ENCODE data around the gene BZW1.
"Not testable (repeated sequence)": the region's sequence is repeated elsewhere in the genome, so short reads cannot be mapped to it uniquely, and the experiment has no call there.

BZW1 gene

GRCh38 chr2:200794143-200794542 is 17.6 kb upstream of the BZW1 start:
- no peak for DNase-seq

- no peak for DNase-seq
These were observed 16.7 kb upstream of the BZW1 start for GRCh38 chr2:200795028-200795440.

GRCh38 chr2:200796561-200796960 is 15.1 kb upstream of the BZW1 start:
- DNase-seq: no peak

- DNase-seq: no peak
These were observed 14.4 kb upstream of the BZW1 start for GRCh38 chr2:200797242-200797770.

GRCh38 chr2:200798514-200798913 is 13.2 kb upstream of the BZW1 start:
- no peak for DNase-seq

GRCh38 chr2:200800458-200800857 is 11.3 kb upstream of the BZW1 start:
- no peak for DNase-seq

GRCh38 chr2:200801431-200801830 is 10.3 kb upstream of the BZW1 start:
- DNase-seq: not testable (repeated sequence)

- no peak for DNase-seq
These were observed 2.0 kb upstream of the BZW1 start for GRCh38 chr2:200809506-200810251.

- no peak for DNase-seq
These were observed 1.3 kb upstream of the BZW1 start for GRCh38 chr2:200810252-200810997.

GRCh38 chr2:200810998-200811332 is 745 bp upstream of the BZW1 start:
- no peak for DNase-seq

- DNase-seq: peak; percentile 72
These were observed 662 bp downstream of the BZW1 start for GRCh38 chr2:200812122-200813022.

- DNase-seq: peak; percentile 39
These were observed 2.6 kb downstream of the BZW1 start for GRCh38 chr2:200814276-200814815.

GRCh38 chr2:200814917-200815316 is 3.2 kb downstream of the BZW1 start:
- no peak for DNase-seq

- not testable (repeated sequence) for DNase-seq
These were observed 7.0 kb downstream of the BZW1 start for GRCh38 chr2:200818732-200819131.

GRCh38 chr2:200820573-200821234 is 9.0 kb downstream of the BZW1 start:
- DNase-seq: no peak

GRCh38 chr2:200821686-200822245 is 10.1 kb downstream of the BZW1 start:
- no peak for DNase-seq

- no peak for DNase-seq
These were observed 16.4 kb downstream of the BZW1 start for GRCh38 chr2:200828104-200828503.

GRCh38 chr2:200828572-200829257 is 17.0 kb downstream of the BZW1 start:
- DNase-seq: no peak

- DNase-seq: no peak
These were observed 17.5 kb downstream of the BZW1 start for GRCh38 chr2:200829258-200829655.

- no peak for DNase-seq
These were observed 23.0 kb downstream of the BZW1 start for GRCh38 chr2:200834701-200835100.

GRCh38 chr2:200839513-200839912 is 27.8 kb downstream of the BZW1 start:
- DNase-seq: no peak

Data from CD4-positive, alpha-beta T cell treated with Interleukin-10 for 1 hour (primary cell).